HEK293 (cell line): ENCODE data around the gene RER1.

Experiments
- CTCF ChIA-PET: fragments of 350-600 bp; formaldehyde crosslinking; extraction: SDS; loops from one replicate; lab custom pipeline; 2021; ENCODE audit warnings: antibody characterized with exemption; lab: Yijun Ruan, JAX
- POLR2A ChIA-PET: fragments of 300-600 bp; formaldehyde crosslinking; extraction: SDS; loops from one replicate; lab custom pipeline; 2020; ENCODE audit warnings: antibody characterized with exemption, inconsistent platforms; lab: Yijun Ruan, JAX
- H3K27ac ChIP-seq: fragments of 200-500 bp; sonication (Bioruptor generic); 2 replicates; pipeline ENCODE4 v1.5.1; 2014; ENCODE audit warnings: low read depth, low read length, control low read depth, inconsistent platforms; ENCODE audit errors: extremely low read depth
- H3K36me3 ChIP-seq, 2 experiments: fragments of 200-500 bp in 1 of 2; sonication (Bioruptor generic) in 1 of 2; 1 replicate in 1 of 2; 2 replicates in 1 of 2; pipeline ENCODE4 v1.5.1; 2014 to 2017; ENCODE audit warnings: inconsistent platforms in 2 of 2, low read length in 2 of 2; ENCODE audit not compliant: control insufficient read depth in 2 of 2, insufficient read depth in 1 of 2
- H3K4me1 ChIP-seq: fragments of 200-500 bp; sonication (Bioruptor generic); 2 replicates; pipeline ENCODE4 v1.5.1; 2014; ENCODE audit warnings: mild to moderate bottlenecking, low read length, inconsistent platforms; ENCODE audit not compliant: control insufficient read depth, insufficient read depth
- H3K4me3 ChIP-seq: 2 replicates; pipeline ENCODE4 v1.5.1; 2011; ENCODE audit warnings: low read depth, mild to moderate bottlenecking, control low read depth, low read length, moderate library complexity
- H3K9me3 ChIP-seq: fragments of 200-500 bp; sonication (Bioruptor generic); 2 replicates; pipeline ENCODE4 v1.5.1; 2014; ENCODE audit warnings: low read depth, low read length, inconsistent platforms; ENCODE audit not compliant: control insufficient read depth, insufficient read depth
- GLIS2 ChIP-seq: fragments of 450-650 bp; formaldehyde crosslinking; IDR thresholded peaks from 2 replicates; pipeline ENCODE4 v1.5.1; 2016; ENCODE audit warnings: missing biosample characterization, missing genetic modification characterization
- MEIS1 ChIP-seq: sonication (generic); formaldehyde crosslinking; IDR thresholded peaks from 2 replicates; pipeline ENCODE4 v1.8.1; 2022; ENCODE audit warnings: missing genetic modification reagents, mild to moderate bottlenecking, borderline replicate concordance
- REPIN1 ChIP-seq: fragments of 450-650 bp; formaldehyde crosslinking; IDR thresholded peaks from 2 replicates; pipeline ENCODE4 v1.5.1; 2017; ENCODE audit warnings: missing biosample characterization, missing genetic modification characterization, low read depth
- SCRT2 ChIP-seq: fragments of 450-650 bp; formaldehyde crosslinking; IDR thresholded peaks from 2 replicates; pipeline ENCODE4 v1.5.1; 2016; ENCODE audit warnings: missing biosample characterization, missing genetic modification characterization
- ZFP69B ChIP-seq: fragments of 450-650 bp; formaldehyde crosslinking; IDR thresholded peaks from 2 replicates; pipeline ENCODE4 v1.5.1; 2016; ENCODE audit warnings: missing biosample characterization, missing genetic modification characterization
- ZNF146 ChIP-seq: fragments of 450-650 bp; formaldehyde crosslinking; IDR thresholded peaks from 2 replicates; pipeline ENCODE4 v1.5.1; 2016; ENCODE audit warnings: missing biosample characterization, missing genetic modification characterization
- ZNF155 ChIP-seq: fragments of 450-650 bp; formaldehyde crosslinking; IDR thresholded peaks from 2 replicates; pipeline ENCODE4 v1.5.1; 2016; ENCODE audit warnings: missing biosample characterization, missing genetic modification characterization
- ZNF19 ChIP-seq: fragments of 450-650 bp; formaldehyde crosslinking; IDR thresholded peaks from 2 replicates; pipeline ENCODE4; 2016; ENCODE audit warnings: missing biosample characterization, missing genetic modification characterization, low read depth
- ZNF221 ChIP-seq: fragments of 450-650 bp; formaldehyde crosslinking; IDR thresholded peaks from 2 replicates; pipeline ENCODE4 v1.5.1; 2017; ENCODE audit warnings: missing biosample characterization, missing genetic modification characterization, borderline replicate concordance
- ZNF302 ChIP-seq: fragments of 450-650 bp; formaldehyde crosslinking; IDR thresholded peaks from 2 replicates; pipeline ENCODE4 v1.5.1; 2016; ENCODE audit warnings: missing biosample characterization, missing genetic modification characterization, low read depth
- ZNF311 ChIP-seq: fragments of 450-650 bp; formaldehyde crosslinking; IDR thresholded peaks from 2 replicates; pipeline ENCODE4 v1.5.1; 2017; ENCODE audit warnings: missing biosample characterization, missing genetic modification characterization, borderline replicate concordance
- ZNF426 ChIP-seq: fragments of 450-650 bp; formaldehyde crosslinking; IDR thresholded peaks from 2 replicates; pipeline ENCODE4 v1.5.1; 2017; ENCODE audit warnings: missing biosample characterization, missing genetic modification characterization, mild to moderate bottlenecking, inconsistent platforms, moderate library complexity
- ZNF555 ChIP-seq: fragments of 450-650 bp; formaldehyde crosslinking; conservative IDR thresholded peaks from 2 replicates; pipeline ENCODE4 v1.5.1; 2017; ENCODE audit warnings: missing biosample characterization, mild to moderate bottlenecking, missing genetic modification characterization, inconsistent platforms
- ZNF560 ChIP-seq: fragments of 450-650 bp; formaldehyde crosslinking; IDR thresholded peaks from 2 replicates; pipeline ENCODE4 v1.5.1; 2017; ENCODE audit warnings: missing biosample characterization, missing genetic modification characterization, borderline replicate concordance
- ZNF677 ChIP-seq: fragments of 450-650 bp; IDR thresholded peaks from 2 replicates; pipeline ENCODE4 v1.5.0; 2018; ENCODE audit warnings: missing biosample characterization, mild to moderate bottlenecking, missing genetic modification characterization, moderate library complexity
- ZNF707 ChIP-seq: fragments of 450-650 bp; formaldehyde crosslinking; IDR thresholded peaks from 2 replicates; pipeline ENCODE4 v1.5.1; 2016; ENCODE audit warnings: missing biosample characterization, missing genetic modification characterization
- ZNF777 ChIP-seq: fragments of 450-650 bp; formaldehyde crosslinking; IDR thresholded peaks from 2 replicates; pipeline ENCODE4 v1.5.1; 2017; ENCODE audit warnings: missing biosample characterization, missing genetic modification characterization, borderline replicate concordance
- TF ChIP-seq, protein P1 (sequence below): fragments of 450-650 bp; formaldehyde crosslinking; IDR thresholded peaks from 2 replicates; pipeline ENCODE4 v1.5.1; 2016; ENCODE audit warnings: missing biosample characterization, missing genetic modification characterization
- TF ChIP-seq, protein P2 (sequence below): sonication (generic); formaldehyde crosslinking; IDR thresholded peaks from 2 replicates; pipeline ENCODE4 v1.8.1; 2022; ENCODE audit warnings: mild to moderate bottlenecking, moderate library complexity, missing genetic modification reagents
- TF ChIP-seq, protein P3 (sequence below): fragments of 450-650 bp; formaldehyde crosslinking; IDR thresholded peaks from 2 replicates; pipeline ENCODE4; 2016; ENCODE audit warnings: missing biosample characterization, missing genetic modification characterization
- TF ChIP-seq, protein P4 (sequence below): fragments of 450-650 bp; formaldehyde crosslinking; IDR thresholded peaks from 2 replicates; pipeline ENCODE4 v1.5.1; 2016; ENCODE audit warnings: missing biosample characterization, missing genetic modification characterization
- TF ChIP-seq, protein P5 (sequence below): fragments of 450-650 bp; formaldehyde crosslinking; IDR thresholded peaks from 2 replicates; pipeline ENCODE4 v1.5.1; 2017; ENCODE audit warnings: missing biosample characterization, mild to moderate bottlenecking, missing genetic modification characterization, moderate library complexity
- TF ChIP-seq, protein P6 (sequence below): IDR thresholded peaks from 2 replicates; pipeline ENCODE4 v1.6.1; 2011; ENCODE audit warnings: mild to moderate bottlenecking, low read depth, low read length, borderline replicate concordance
- TF ChIP-seq, protein P7 (sequence below): fragments of 450-650 bp; formaldehyde crosslinking; IDR thresholded peaks from 2 replicates; pipeline ENCODE4 v1.5.1; 2016; ENCODE audit warnings: missing biosample characterization, missing genetic modification characterization

RER1 gene

DNA sequence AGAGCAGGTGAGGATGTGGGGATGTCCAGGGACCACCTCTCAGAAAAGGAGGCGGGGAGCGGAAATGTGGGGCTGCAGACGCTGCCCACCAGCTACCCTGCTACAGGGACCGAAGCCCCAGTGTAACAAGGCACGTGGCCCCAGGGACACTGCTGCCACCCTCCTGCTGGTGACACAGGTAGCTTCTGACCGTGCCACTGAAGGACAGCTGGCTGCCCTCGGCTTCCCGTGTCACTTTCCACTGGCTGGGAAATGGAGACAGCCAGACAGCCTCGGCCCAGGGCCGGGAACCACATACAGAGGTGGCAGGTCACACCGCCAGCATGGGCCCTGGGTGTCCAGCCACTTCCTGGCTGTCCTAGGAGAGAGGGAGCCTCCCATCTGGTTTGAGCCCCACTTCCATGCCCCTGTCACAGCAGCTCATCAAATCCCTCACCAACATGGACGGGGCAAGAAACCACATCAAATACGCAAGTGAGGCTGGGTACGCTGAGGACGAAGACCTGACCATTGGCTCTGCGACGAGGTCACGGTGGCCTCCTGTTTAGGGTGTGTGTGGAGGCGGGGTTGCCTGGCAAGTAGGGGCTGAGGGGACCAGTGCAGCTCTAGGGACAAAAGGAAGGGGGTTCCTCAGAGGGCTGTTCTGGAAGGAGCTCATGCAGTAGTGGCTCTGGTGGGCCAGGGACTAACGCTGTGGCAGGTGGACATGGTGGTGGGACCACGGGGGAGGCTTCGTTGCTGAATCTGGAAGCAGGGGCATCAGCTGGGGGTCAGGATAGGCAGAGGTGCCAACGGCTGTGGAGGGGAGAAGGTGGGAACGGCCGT is 15.7 kb downstream of the RER1 start (continued):
- TF ChIP-seq, protein P1, sequence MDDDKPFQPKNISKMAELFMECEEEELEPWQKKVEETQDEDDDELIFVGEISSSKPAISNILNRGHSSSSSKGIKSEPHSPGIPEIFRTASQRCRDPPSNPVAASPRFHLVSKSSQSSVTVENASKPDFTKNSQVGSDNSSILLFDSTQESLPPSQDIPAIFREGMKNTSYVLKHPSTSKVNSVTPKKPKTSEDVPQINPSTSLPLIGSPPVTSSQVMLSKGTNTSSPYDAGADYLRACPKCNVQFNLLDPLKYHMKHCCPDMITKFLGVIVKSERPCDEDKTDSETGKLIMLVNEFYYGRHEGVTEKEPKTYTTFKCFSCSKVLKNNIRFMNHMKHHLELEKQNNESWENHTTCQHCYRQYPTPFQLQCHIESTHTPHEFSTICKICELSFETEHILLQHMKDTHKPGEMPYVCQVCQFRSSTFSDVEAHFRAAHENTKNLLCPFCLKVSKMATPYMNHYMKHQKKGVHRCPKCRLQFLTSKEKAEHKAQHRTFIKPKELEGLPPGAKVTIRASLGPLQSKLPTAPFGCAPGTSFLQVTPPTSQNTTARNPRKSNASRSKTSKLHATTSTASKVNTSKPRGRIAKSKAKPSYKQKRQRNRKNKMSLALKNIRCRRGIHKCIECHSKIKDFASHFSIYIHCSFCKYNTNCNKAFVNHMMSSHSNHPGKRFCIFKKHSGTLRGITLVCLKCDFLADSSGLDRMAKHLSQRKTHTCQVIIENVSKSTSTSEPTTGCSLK (tag by site-specific recombination), result no peak
- no peak for TF ChIP-seq ZNF19 (tag by site-specific recombination)
- TF ChIP-seq ZNF777 (tag by site-specific recombination), result no peak
- TF ChIP-seq, protein P2, sequence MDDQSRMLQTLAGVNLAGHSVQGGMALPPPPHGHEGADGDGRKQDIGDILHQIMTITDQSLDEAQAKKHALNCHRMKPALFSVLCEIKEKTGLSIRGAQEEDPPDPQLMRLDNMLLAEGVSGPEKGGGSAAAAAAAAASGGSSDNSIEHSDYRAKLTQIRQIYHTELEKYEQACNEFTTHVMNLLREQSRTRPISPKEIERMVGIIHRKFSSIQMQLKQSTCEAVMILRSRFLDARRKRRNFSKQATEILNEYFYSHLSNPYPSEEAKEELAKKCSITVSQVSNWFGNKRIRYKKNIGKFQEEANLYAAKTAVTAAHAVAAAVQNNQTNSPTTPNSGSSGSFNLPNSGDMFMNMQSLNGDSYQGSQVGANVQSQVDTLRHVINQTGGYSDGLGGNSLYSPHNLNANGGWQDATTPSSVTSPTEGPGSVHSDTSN (CRISPR knock-in tag), result no peak
- TF ChIP-seq ZNF302 (tag by site-specific recombination), result no peak
- TF ChIP-seq, protein P3, sequence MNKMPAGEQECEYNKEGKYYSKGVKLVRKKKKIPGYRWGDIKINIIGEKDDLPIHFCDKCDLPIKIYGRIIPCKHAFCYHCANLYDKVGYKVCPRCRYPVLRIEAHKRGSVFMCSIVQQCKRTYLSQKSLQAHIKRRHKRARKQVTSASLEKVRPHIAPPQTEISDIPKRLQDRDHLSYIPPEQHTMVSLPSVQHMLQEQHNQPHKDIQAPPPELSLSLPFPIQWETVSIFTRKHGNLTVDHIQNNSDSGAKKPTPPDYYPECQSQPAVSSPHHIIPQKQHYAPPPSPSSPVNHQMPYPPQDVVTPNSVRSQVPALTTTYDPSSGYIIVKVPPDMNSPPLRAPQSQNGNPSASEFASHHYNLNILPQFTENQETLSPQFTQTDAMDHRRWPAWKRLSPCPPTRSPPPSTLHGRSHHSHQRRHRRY (tag by site-specific recombination), result no peak
- no peak for TF ChIP-seq REPIN1 (tag by site-specific recombination)
- TF ChIP-seq ZNF155, result no peak
- no peak for TF ChIP-seq MEIS1 (CRISPR knock-in tag)
- TF ChIP-seq, protein P4, sequence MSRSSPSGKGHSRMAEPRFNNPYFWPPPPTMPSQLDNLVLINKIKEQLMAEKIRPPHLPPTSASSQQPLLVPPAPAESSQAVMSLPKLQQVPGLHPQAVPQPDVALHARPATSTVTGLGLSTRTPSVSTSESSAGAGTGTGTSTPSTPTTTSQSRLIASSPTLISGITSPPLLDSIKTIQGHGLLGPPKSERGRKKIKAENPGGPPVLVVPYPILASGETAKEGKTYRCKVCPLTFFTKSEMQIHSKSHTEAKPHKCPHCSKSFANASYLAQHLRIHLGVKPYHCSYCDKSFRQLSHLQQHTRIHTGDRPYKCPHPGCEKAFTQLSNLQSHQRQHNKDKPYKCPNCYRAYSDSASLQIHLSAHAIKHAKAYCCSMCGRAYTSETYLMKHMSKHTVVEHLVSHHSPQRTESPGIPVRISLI (tag by site-specific recombination), result no peak

DNA sequence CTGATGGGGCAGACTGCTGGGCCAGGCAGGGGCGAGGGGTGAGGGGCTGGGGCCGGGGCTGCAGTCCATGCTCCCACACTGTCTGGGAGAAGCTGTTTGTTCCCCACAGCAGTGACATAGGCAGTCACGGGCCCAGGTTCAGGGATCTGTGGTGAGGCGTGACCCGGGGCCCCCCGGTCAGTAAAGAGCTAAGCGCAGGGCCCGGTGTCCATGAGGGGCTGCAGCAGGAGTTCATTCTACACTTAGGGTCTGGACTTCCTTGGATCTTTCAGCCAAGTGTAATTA is 16.3 kb downstream of the RER1 start:
- Histone ChIP-seq H3K36me3 (peaks cover 3 to 75% of the 10 kb centered on the region in 2 experiments; a peak in 1 of 3 replicates), H3K4me3 (no peak overlapping the region), H3K9me3 (no peaks in the 10 kb centered on the region), H3K4me1 (no peaks in the 10 kb centered on the region), H3K27ac (no peak overlapping the region)
- ChIA-PET POLR2A (interaction anchor here (2.0 to 4.7 kb wide), 2 partner anchors 16 to 138 kb away, joined by 5 to 24 read pairs; partner anchors contain the start of genes MORN1 and RER1), CTCF (interaction anchor here (1.5 kb wide), 1 partner anchor 140 kb away, joined by 3 read pairs; no protein-coding TSS in a partner anchor)
- TF ChIP-seq ZNF146 (tag by site-specific recombination) (no peak), ZNF707 (tag by site-specific recombination) (no peak), ZNF677 (no peak), ZNF555 (no peak), ZNF560 (tag by site-specific recombination) (no peak), ZNF221 (no peak), GLIS2 (tag by site-specific recombination) (no peak), ZFP69B (no peak), SCRT2 (no peak), ZNF426 (tag by site-specific recombination) (no peak), ZNF311 (no peak)
- TF ChIP-seq, protein P5, sequence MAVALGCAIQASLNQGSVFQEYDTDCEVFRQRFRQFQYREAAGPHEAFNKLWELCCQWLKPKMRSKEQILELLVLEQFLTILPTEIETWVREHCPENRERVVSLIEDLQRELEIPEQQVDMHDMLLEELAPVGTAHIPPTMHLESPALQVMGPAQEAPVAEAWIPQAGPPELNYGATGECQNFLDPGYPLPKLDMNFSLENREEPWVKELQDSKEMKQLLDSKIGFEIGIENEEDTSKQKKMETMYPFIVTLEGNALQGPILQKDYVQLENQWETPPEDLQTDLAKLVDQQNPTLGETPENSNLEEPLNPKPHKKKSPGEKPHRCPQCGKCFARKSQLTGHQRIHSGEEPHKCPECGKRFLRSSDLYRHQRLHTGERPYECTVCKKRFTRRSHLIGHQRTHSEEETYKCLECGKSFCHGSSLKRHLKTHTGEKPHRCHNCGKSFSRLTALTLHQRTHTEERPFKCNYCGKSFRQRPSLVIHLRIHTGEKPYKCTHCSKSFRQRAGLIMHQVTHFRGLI (tag by site-specific recombination), result no peak
- TF ChIP-seq, protein P6, sequence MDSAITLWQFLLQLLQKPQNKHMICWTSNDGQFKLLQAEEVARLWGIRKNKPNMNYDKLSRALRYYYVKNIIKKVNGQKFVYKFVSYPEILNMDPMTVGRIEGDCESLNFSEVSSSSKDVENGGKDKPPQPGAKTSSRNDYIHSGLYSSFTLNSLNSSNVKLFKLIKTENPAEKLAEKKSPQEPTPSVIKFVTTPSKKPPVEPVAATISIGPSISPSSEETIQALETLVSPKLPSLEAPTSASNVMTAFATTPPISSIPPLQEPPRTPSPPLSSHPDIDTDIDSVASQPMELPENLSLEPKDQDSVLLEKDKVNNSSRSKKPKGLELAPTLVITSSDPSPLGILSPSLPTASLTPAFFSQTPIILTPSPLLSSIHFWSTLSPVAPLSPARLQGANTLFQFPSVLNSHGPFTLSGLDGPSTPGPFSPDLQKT, result no peak
- TF ChIP-seq, protein P7, sequence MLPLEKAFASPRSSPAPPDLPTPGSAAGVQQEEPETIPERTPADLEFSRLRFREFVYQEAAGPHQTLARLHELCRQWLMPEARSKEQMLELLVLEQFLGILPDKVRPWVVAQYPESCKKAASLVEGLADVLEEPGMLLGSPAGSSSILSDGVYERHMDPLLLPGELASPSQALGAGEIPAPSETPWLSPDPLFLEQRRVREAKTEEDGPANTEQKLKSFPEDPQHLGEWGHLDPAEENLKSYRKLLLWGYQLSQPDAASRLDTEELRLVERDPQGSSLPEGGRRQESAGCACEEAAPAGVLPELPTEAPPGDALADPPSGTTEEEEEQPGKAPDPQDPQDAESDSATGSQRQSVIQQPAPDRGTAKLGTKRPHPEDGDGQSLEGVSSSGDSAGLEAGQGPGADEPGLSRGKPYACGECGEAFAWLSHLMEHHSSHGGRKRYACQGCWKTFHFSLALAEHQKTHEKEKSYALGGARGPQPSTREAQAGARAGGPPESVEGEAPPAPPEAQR (tag by site-specific recombination), result no peak
